DND-41 (cell line): ENCODE measurements around the gene GIPC1.

Experiments used
- CTCF ChIP-seq: IDR thresholded peaks from 2 replicates; pipeline ENCODE4 v1.5.1; 2012; ENCODE audit warnings: borderline replicate concordance, low read length, moderate library complexity, mild to moderate bottlenecking; ENCODE audit not compliant: poor library complexity, severe bottlenecking; ENCODE audit errors: extremely low read depth
- EZH2 ChIP-seq: IDR thresholded peaks from 3 replicates; pipeline ENCODE4 v1.6.1; 2012; ENCODE audit warnings: borderline replicate concordance, low read depth, mild to moderate bottlenecking, moderate library complexity, low read length, inconsistent platforms; ENCODE audit not compliant: severe bottlenecking

GRCh38 chr19:14459703-14460102 is 36.2 kb downstream of the GIPC1 start:
- no peak for TF ChIP-seq CTCF
- no peak for TF ChIP-seq EZH2
